ENCODE measurements around the gene HOXB3. TPM values are rescaled to one million over a fixed set of nuclear protein-coding genes. Genes with fewer than 3 reads are reported as not detected.

HOXB3 gene
- total RNA-seq, 8 experiments from 2014 or later = 20.6 to 111 (median 52.1) TPM

DNA sequence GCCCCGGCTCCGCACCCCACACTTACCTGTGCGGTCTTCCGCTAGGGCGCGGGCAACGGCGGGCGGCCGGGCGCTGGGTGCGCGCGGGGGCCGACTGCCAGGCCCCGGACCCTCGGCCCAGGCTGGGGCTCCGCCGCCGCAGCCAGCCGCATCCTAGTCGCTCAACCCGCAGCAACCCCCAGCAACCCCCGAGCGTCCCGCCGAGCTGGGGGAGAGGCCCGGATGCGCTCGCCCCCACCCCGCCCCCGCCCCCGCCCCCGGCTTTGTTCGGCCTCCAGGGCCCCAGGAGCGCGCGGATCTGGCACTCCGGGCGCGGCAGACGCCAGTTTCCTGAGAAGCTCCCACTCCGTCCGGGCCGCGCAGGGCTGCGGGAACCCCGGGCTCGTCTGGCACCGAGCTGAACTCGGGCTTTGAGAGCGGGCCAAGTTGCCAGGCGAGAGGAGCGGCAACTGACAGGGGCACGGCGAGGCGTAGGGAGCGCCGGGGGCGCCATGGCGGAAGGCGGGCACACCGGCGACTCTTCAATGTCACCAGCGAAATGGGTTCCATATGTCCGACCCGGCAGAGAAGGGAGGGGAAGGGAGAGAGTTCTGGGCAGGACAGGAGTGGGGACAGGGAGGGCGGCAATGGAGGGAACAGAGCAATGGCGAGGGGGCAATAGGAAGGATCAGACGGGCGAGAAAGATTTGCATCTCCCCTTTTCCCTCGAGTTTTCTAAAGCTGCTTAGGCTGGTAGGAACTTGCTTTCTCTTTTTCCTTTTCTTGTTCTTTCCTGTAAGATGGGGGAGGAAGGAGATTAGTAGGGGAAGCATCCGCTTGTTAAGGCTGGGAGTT lies 25.6 kb downstream of the HOXB3 start:
- ATAC-seq (replicated peaks in 6 of 8) = peak in 7 of 8 experiments; percentile 2 to 42 (median 21)
- WGBS, 10 experiments = 0 to 33% (median 8%) methylated on average over 1 to 7 of the region's 73 CpGs; no CpG with 5 or more reads in 6 of the 10 experiments
- Histone ChIP-seq H3K27ac (peak overlapping the region; percentile 94 to 97), H3K4me1 (replicated peaks in 1 of 2) (peaks cover 77 to 87% of the 10 kb centered on the region in 2 donors), H3K4me3 (peak overlapping the region; percentile 31 to 91 (median 83))
- in situ Hi-C loops (cut with MboI; ENCODE audit: low pct_unique_long_range_greater_than_20kb in 2 of 9, low sequenced_read_pairs in 9 of 9, unreplicated experiment in 9 of 9) = no loop called here

DNA sequence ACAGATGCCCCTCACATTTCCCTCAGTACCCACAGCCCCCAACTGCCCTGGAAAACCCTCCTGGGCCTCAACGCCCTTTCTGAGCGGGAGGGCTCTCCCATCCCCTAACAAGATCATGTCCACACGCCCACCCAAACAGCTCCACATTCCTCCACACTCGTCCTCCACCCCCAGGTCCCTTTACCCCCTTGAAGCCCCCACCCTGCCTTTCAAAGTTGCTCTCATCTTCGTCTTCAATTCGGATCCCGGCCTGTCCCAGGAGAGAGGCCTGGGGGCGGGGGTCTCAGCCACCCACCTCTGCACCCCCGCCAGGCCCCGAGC lies 26.2 kb downstream of the HOXB3 start:
- Histone ChIP-seq H3K4me1 (replicated peaks in 1 of 2) (peaks cover 83 to 92% of the 10 kb centered on the region in 2 donors), H3K4me3 (peak overlapping the region; percentile 31 to 91 (median 83)), H3K27ac (peak overlapping the region; percentile 94 to 97)
- WGBS, 10 experiments = no CpG with 5 or more reads among the region's 10 CpGs
- ATAC-seq (replicated peaks in 6 of 8) = no peak
- in situ Hi-C loops (cut with MboI; ENCODE audit: low pct_unique_long_range_greater_than_20kb in 2 of 9, low sequenced_read_pairs in 9 of 9, unreplicated experiment in 9 of 9) = no loop called here

DNA sequence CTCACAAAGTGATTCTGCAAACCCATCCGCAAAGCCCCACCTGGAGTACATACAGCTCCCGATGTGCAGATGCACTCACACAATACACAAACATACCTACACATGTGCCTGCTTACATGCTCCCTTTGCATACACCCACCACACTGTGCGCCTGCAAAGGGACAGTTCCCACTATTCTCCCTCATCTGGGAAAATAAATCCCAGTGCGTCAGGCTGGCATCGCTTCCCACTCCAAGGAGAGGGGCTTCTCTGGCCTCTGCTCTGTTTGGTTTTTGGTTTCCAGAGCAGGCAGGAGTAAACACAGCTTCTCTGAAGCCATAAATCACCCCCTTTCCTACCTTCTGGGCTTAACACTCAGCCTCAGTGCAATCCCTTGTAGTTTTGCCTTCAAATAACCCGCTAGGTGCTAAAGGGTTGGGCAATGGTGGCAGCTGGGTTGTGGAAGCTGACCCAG lies 26.6 kb downstream of the HOXB3 start:
- peak overlapping the region; percentile 31 to 91 (median 83) for H3K4me3 ChIP-seq
- in situ Hi-C loops (cut with MboI; ENCODE audit: low pct_unique_long_range_greater_than_20kb in 2 of 9, low sequenced_read_pairs in 9 of 9, unreplicated experiment in 9 of 9) = no loop called here
- ATAC-seq (replicated peaks in 6 of 8) = peak in 6 of 8 experiments; percentile 7 to 60 (median 26)
- 0 to 95% (median 25%) methylated on average over 1 to 6 of the region's 6 CpGs; no CpG with 5 or more reads in 4 of the 10 experiments for WGBS, 10 experiments
- peaks cover 87 to 97% of the 10 kb centered on the region in 2 donors for H3K4me1 ChIP-seq (replicated peaks in 1 of 2)
- peak overlapping the region; percentile 94 to 97 for H3K27ac ChIP-seq

DNA sequence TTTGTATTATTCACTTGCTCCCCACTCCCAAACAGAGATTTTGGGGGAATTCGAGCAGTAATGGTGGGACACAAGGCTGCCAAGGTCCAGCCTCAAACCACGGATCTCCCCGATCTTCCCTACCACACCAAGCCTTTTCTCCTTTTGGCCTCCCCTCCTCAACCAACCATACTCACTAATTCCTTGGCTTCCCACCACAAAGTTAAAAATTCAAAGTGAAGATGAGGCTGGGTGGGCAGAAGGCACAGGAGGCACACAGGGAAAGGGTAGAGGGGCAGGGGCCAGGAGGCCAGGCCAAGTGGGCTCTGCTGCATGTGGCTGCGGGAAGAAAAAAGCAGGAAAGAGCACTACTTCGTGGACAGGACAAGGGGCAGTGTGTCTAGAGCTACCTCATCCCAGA lies 27.1 kb downstream of the HOXB3 start:
- in situ Hi-C loops (cut with MboI; ENCODE audit: low pct_unique_long_range_greater_than_20kb in 2 of 9, low sequenced_read_pairs in 9 of 9, unreplicated experiment in 9 of 9) = no loop called here
- H3K4me3 ChIP-seq = peak overlapping the region; percentile 31 to 91 (median 83)
- peaks cover 90 to 98% of the 10 kb centered on the region in 2 donors for H3K4me1 ChIP-seq (replicated peaks in 1 of 2)
- peak in 3 of 8 experiments; percentile 0 to 1 (median 0) for ATAC-seq (replicated peaks in 6 of 8)
- H3K27ac ChIP-seq = peak overlapping the region; percentile 94 to 97
- 0 to 67% (median 7%) methylated on average over 2 to 4 of the region's 5 CpGs; no CpG with 5 or more reads in 6 of the 10 experiments for WGBS, 10 experiments

DNA sequence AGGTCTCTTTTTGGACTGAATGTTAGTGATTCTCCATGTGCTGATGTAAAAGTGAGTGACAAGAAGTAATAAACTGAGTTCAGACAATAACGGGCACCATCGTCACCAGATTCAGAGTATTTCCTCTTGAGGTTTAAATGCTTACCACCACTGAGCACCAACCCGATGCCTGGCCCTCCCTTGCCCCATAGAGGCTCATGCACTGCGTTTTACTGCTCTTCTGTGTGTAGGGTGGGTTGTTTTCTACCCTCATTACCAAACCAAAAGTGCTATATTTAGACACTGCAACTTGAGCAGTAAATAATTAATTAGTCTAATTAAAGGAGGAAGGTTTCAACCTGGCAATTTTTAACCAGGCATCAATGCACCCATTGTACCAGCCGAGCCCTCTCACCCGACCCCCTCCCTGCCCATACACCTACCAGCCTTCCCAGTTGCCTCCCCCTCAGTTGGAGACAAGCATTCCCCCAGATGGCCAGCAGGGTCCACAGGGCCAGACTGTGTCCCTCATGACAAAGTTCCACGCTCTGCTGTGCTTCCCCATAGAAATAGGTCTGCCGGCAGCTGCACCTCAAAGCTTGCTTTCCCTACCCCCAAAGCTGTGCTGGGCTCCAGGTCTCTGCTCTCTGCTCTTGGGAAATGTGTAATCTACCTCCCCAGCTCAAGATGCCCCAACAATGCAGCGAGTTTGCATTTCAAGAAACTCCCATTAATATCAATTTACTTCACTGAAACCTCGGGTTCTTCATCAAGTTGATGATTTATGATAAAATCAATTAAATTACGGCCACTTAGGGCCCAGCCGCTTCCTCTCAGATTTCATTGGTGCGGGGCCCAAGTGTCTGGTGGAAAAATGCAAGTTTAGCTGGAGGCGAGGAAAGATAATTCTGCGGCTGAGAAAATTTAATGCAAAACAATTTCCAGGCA lies 27.9 kb downstream of the HOXB3 start:
- WGBS, 10 experiments = 5 to 74% (median 15%) methylated on average over 4 to 14 of the region's 15 CpGs
- peak overlapping the region; percentile 31 to 91 (median 83) for H3K4me3 ChIP-seq

DNA sequence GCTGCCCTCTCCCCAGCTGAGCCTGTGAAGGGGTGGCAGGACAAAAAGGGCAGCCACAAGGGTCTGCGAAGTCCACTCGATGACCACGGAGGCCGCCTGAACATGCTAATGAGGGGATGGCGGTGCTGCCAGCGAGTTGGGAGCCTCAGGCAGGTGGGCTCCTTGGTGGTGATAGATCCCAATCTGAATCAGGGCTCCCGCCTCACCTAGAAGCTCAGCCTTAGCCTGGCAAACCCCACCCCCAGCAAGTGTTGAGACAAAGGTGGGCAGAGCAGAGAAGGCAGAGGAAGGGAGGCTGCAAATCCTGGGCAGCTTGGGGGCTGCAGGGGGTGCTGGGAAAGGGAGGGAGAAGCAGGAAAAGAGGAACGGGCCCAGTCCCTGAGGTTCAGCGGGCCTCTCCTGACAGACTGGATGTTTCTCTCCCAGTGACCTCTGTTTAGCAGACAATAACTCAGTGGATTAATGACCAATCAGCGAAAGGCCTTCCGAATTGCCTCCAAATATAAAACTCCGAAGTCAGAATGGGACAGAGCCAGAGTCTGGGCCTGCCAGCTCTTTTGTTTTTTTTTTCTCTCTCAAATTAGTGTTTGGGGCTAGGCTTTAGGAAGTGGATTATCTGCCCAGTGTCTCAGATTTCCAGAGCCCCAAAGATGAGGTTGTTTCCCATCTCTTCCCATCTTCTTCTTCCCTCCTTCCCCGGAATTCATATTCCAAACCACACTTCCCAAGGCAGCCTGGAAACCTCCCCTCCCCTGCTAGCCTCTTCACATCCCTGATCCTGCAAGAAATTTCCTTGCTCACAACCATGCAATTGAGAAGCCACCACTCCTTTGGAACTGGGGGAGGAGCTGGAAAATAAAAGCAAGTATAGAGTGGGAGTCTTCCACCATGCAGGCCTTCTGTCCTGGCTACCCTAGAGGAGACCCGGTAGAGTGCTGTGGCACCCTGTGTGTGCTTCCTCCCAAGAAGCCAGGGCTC lies 29.9 kb downstream of the HOXB3 start:
- Histone ChIP-seq H3K4me1 (replicated peaks in 1 of 2) (peaks cover 78 to 90% of the 10 kb centered on the region in 2 donors), H3K4me3 (peak overlapping the region in 3 of 5 donors; percentile 1 to 13 (median 4)), H3K27ac (peak overlapping the region; percentile 1 to 46)
- WGBS, 10 experiments = 12 to 94% (median 23%) methylated on average over 2 to 8 of the region's 14 CpGs; no CpG with 5 or more reads in 1 of the 10 experiments
- in situ Hi-C loops (cut with MboI; ENCODE audit: low pct_unique_long_range_greater_than_20kb in 2 of 9, low sequenced_read_pairs in 9 of 9, unreplicated experiment in 9 of 9) = no loop called here
- ATAC-seq (replicated peaks in 6 of 8) = no peak

More for the DNA sequence above, 27.9 kb downstream of the HOXB3 start:
- peaks cover 90 to 98% of the 10 kb centered on the region in 2 donors for H3K4me1 ChIP-seq (replicated peaks in 1 of 2)
- peak; percentile 4 to 24 (median 14) for ATAC-seq (replicated peaks in 6 of 8)
- H3K27ac ChIP-seq = peak overlapping the region; percentile 94 to 97
- in situ Hi-C loops (cut with MboI; ENCODE audit: low pct_unique_long_range_greater_than_20kb in 2 of 9, low sequenced_read_pairs in 9 of 9, unreplicated experiment in 9 of 9) = no loop called here

DNA sequence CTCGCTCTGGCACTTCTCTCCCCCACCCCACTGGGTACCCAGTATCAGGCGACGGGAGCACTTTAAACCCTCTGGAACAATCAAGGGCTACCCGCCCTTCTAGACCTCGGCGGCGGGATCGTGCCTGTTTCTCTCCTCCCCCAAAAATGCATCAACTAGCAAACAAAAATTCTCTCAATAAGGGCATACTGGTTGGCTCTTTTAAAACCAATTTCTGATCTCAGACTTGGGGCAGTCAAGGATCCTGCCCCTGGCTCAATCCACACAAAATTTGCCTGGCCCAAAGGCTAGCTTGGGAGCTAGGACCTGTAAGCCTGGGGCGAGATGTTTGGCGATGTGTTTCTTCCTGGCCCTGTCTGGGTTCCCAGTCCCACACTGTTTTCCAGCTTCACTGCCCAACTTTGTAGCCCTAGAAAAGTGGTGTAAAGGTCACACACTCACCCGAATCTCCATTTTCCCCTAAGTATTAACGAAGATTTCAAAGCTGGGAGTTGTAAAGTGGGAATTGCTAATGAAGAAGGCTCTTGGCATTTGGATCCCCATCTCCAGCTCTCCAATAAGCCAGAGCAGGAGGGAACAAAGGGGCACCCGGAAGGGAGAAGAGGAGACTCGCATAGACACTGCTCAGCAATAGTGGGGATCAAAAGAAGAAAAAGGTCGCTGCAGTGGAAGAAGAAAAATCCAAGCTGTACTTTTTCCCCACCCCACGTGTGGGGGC lies 30.8 kb downstream of the HOXB3 start:
- in situ Hi-C loops (cut with MboI; ENCODE audit: low pct_unique_long_range_greater_than_20kb in 2 of 9, low sequenced_read_pairs in 9 of 9, unreplicated experiment in 9 of 9) = no loop called here
- H3K4me1 ChIP-seq (replicated peaks in 1 of 2) = peaks cover 76 to 86% of the 10 kb centered on the region in 2 donors
- 11 to 93% (median 20%) methylated on average over 1 to 15 of the region's 16 CpGs for WGBS, 10 experiments

DNA sequence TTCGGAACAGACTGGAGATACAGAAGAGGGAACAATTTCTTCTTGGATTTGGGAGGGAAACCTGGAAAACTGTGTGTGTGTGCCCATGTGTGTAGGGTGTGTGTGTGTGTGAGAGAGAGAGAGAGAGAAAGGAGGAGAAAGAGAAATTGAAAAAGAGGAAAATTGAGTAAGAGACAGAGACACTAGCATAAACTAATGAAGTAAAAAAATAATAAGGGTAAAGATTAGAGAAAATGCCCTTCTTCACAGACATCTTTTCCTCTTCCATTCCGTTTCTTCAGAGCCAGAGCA lies 31.3 kb downstream of the HOXB3 start:
- WGBS, 10 experiments = 20 to 100% (median 75%) methylated on average over 1 to 2 of the region's 2 CpGs; no CpG with 5 or more reads in 2 of the 10 experiments
- in situ Hi-C loops (cut with MboI; ENCODE audit: low pct_unique_long_range_greater_than_20kb in 2 of 9, low sequenced_read_pairs in 9 of 9, unreplicated experiment in 9 of 9) = no loop called here
- Histone ChIP-seq H3K4me3 (peak overlapping the region in 1 of 5 donors; percentile 13), H3K4me1 (replicated peaks in 1 of 2) (peaks cover 81 to 87% of the 10 kb centered on the region in 2 donors), H3K27ac (peak overlapping the region; percentile 60 to 84)
- ATAC-seq (replicated peaks in 6 of 8) = no peak

More for the DNA sequence above, 30.8 kb downstream of the HOXB3 start:
- Histone ChIP-seq H3K27ac (peak overlapping the region; percentile 1 to 46), H3K4me3 (peak overlapping the region in 3 of 5 donors; percentile 1 to 13 (median 4))
- no peak for ATAC-seq (replicated peaks in 6 of 8)

DNA sequence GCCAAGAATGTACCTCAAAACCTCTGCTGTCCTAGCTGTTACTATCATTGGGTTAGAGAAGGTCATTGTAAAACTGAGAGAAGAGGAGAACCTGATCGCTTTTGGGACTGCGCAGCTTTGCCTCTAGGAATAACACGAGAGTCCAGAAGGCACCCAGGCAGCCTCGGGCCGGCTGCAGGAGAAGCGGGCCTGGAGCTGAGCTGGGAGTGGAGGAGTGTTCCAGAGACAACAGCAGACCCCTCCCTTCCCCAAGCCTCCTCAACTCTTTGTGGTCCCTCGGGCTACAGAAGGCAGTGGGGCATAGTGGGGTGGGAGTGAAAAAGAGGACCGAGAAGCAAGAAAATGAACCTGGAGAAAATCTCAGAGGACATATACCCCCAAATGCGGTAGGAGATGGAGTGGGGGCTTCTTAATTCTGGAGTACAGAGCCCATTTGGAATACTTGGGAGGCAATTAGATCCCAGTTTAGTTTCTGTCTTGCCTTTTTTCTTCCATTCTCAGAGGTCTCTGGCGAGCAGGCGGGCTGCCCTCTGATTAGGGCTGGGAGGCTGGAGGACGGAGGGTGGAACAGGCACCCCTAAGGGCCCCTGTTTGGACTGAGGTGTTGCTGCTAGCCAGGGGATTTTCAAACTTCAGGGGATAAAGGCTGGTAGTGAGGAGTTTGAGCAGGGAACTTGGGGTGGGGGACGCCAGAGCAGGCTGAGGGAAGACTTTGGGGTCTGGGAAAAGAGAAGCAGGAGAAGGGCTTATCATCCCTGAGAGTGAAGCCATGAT lies 31.8 kb downstream of the HOXB3 start:
- H3K27ac ChIP-seq = peak overlapping the region; percentile 60 to 84
- WGBS, 10 experiments = 29 to 100% (median 50%) methylated on average over 1 to 7 of the region's 13 CpGs; no CpG with 5 or more reads in 4 of the 10 experiments
- in situ Hi-C loops (cut with MboI; ENCODE audit: low pct_unique_long_range_greater_than_20kb in 2 of 9, low sequenced_read_pairs in 9 of 9, unreplicated experiment in 9 of 9) = no loop called here
- peak overlapping the region in 2 of 5 donors; percentile 0 to 10 for H3K4me3 ChIP-seq
- ATAC-seq (replicated peaks in 6 of 8) = no peak
- peaks cover 81 to 87% of the 10 kb centered on the region in 2 donors for H3K4me1 ChIP-seq (replicated peaks in 1 of 2)

DNA sequence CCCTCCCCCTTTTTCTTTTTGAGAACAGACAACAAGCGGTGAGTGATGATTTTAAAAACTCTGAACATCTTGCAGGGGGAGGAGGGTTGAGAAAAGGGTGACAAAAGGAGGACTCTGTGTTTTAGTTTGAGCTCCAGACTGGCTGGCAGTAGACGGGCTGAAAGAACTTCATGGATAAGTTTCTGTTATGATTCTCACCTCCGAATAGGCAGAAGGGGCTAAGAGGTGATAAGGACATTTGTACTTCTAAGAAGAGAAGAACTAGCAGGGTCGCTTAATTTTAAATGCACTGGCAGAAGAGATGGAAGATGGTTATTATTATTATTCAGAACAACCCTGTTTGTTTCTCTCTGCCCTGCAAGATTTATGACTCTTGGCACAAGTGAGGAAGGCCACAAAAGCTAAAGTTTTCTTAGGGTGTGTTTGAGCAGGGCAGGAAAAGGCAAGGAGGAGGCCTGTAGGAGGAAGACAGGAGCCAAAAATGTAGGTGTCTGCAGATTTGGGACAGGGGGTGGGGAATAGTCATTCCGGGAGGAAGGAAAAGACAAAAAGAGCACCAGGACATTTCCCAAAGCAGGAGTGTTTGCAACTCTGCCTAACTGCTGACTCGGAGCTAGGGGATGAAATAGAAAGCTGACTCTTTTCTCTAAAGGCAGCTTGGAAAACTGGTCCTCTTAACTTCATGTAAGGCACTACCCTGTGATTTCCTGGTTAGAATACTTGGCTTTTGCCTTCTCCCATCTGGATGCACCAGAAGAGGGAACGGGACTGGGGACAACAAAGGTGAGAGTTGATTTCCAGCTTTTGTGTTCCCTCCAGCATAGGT lies 33.3 kb downstream of the HOXB3 start:
- H3K27ac ChIP-seq = peak overlapping the region; percentile 60 to 84
- H3K4me1 ChIP-seq (replicated peaks in 1 of 2) = peaks cover 81 to 87% of the 10 kb centered on the region in 2 donors
- in situ Hi-C loops (cut with MboI; ENCODE audit: low pct_unique_long_range_greater_than_20kb in 2 of 9, low sequenced_read_pairs in 9 of 9, unreplicated experiment in 9 of 9) = no loop called here
- 0 to 53% (median 7%) methylated on average over 2 to 7 of the region's 7 CpGs for WGBS, 10 experiments
- H3K4me3 ChIP-seq = peak overlapping the region; percentile 30 to 44 (median 39)
- peak in 1 of 8 experiments; percentile 9 for ATAC-seq (replicated peaks in 6 of 8)

Measured in motor neuron (in vitro differentiated cells).